NOMO-1 treated with dmso at 0.1 percent for 144 hours (cell line): Measurements from ENCODE around the gene SNX6.
"Not testable (repeated sequence)": the region's sequence is repeated elsewhere in the genome, so short reads cannot be mapped to it uniquely, and the experiment has no call there.

Source experiments
- DNase-seq: peaks from one replicate; lab custom pipeline; 2025; ENCODE audit not compliant: unreplicated experiment; lab: John Stamatoyannopoulos, UW

SNX6 gene

GRCh38 chr14:34527591-34527990 lies 102.4 kb downstream of the SNX6 start:
- no peak for DNase-seq

DNA sequence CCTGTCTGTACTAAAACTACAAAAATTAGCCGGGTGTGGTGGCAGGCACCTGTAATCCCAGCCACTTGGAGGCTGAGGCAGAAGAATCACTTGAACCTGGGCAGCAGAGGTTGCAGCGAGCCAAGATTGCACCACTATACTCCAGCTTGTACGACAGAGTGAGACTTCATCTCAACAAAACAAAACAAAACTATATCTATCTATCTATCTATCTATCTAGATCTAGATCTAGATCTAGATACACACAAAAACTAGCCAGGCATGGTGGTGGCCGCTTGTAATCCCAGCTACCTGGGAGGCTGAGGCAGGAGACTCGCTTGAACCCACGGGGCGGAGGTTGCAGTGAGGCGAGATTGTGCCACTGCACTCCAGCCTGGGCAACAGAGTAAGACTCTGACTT lies 105.7 kb downstream of the SNX6 start:
- not testable (repeated sequence) for DNase-seq

- no peak for DNase-seq
These were observed 107.5 kb downstream of the SNX6 start for GRCh38 chr14:34522496-34522895.

GRCh38 chr14:34521071-34521470 lies 108.9 kb downstream of the SNX6 start:
- DNase-seq = not testable (repeated sequence)

DNA sequence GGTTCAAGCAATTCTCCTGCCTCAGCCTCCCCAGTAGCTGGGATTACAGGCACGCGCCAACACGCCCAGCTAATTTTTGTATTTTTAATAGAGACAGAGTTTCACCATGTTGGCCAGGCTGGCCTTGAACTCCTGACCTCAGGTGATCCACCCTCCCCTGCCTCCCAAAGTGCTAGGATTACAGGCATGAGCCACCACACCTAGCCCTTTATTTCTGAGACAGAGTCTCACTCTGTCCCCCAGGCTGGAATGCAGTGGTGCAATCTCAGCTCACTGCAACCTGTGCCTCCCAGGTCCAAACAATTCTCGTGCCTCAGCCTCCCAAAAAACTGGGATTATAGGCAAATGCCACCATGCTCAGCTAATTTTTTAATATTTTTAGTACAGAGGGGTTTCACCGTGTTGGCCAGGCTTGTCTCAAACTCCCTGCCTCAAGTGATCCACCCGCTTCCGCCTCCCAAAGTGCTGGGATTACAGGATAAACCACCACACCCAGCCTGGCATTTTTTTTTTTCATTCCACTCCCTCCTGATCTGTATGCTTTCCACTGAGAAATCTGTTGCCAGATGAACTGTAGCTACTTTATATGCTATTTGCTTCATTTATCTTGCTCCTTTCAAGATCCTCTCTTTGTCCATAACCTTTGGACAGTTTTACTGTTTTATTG lies 109.5 kb downstream of the SNX6 start:
- DNase-seq = not testable (repeated sequence)
